NCI-H2196 (cell line): ENCODE results near the gene UBE4B.
"Not testable (repeated sequence)": the region's sequence is repeated elsewhere in the genome, so short reads cannot be mapped to it uniquely, and the experiment has no call there.

Source experiments
- DNase-seq: peaks from one replicate; lab custom pipeline; 2025; ENCODE audit not compliant: unreplicated experiment; lab: John Stamatoyannopoulos, UW

UBE4B gene

GRCh38 chr1:10070206-10070605 is 37.4 kb downstream of the UBE4B start:
- no peak for DNase-seq

GRCh38 chr1:10071640-10072039 is 38.9 kb downstream of the UBE4B start:
- DNase-seq, result no peak

GRCh38 chr1:10073371-10073770 is 40.6 kb downstream of the UBE4B start:
- DNase-seq, result not testable (repeated sequence)

GRCh38 chr1:10074059-10074851 is 41.5 kb downstream of the UBE4B start:
- DNase-seq, result no peak

GRCh38 chr1:10074852-10075730 is 42.3 kb downstream of the UBE4B start:
- no peak for DNase-seq

- no peak for DNase-seq
These were observed 43.0 kb downstream of the UBE4B start for GRCh38 chr1:10075732-10076131.

- DNase-seq, result no peak
These were observed 45.7 kb downstream of the UBE4B start for GRCh38 chr1:10078494-10078893.

GRCh38 chr1:10080523-10080922 is 47.8 kb downstream of the UBE4B start:
- no peak for DNase-seq

- no peak for DNase-seq
These were observed 50.2 kb downstream of the UBE4B start for GRCh38 chr1:10082785-10083479.

GRCh38 chr1:10084045-10084444 is 51.3 kb downstream of the UBE4B start:
- DNase-seq, result no peak

GRCh38 chr1:10085076-10085475 is 52.3 kb downstream of the UBE4B start:
- no peak for DNase-seq

- no peak for DNase-seq
These were observed 54.5 kb downstream of the UBE4B start for GRCh38 chr1:10087210-10087609.

- no peak for DNase-seq
These were observed 69.2 kb downstream of the UBE4B start for GRCh38 chr1:10101929-10102328.

GRCh38 chr1:10103193-10103592 is 70.4 kb downstream of the UBE4B start:
- no peak for DNase-seq

- DNase-seq, result no peak
These were observed 72.1 kb downstream of the UBE4B start for GRCh38 chr1:10104834-10105233.

GRCh38 chr1:10105484-10105883 is 72.7 kb downstream of the UBE4B start:
- no peak for DNase-seq

- DNase-seq, result no peak
These were observed 73.5 kb downstream of the UBE4B start for GRCh38 chr1:10106241-10106640.

GRCh38 chr1:10106756-10107475 is 74.2 kb downstream of the UBE4B start:
- no peak for DNase-seq

GRCh38 chr1:10107476-10107847 is 74.7 kb downstream of the UBE4B start:
- not testable (repeated sequence) for DNase-seq

- no peak for DNase-seq
These were observed 75.4 kb downstream of the UBE4B start for GRCh38 chr1:10108134-10108663.
